GM19395 (cell line): ENCODE results near the gene MAGED2.
"Not testable (repeated sequence)": the region's sequence is repeated elsewhere in the genome, so short reads cannot be mapped to it uniquely, and the experiment has no call there.

ENCODE experiments used
- ATAC-seq: cut with Tn5 transposase; IDR thresholded peaks from one replicate; pipeline ENCODE4 v1.9.1; 2021; ENCODE audit warnings: mild to moderate bottlenecking, moderate library complexity; ENCODE audit not compliant: unreplicated experiment

MAGED2 gene

GRCh38 chrX:54807524-54808108 is at the start of gene MAGED2:
Gene MAGED2 (plus strand): TSS chrX:54807745. CDS start chrX:54809332, 1,587 bp downstream.
- no peak for ATAC-seq

GRCh38 chrX:54758114-54759055 is 49.2 kb upstream of the MAGED2 start:
- ATAC-seq = no peak

- not testable (repeated sequence) for ATAC-seq
Observed at GRCh38 chrX:54774391-54775094, 33.0 kb upstream of the MAGED2 start.

- ATAC-seq = no peak
Observed at GRCh38 chrX:54776061-54776460, 31.5 kb upstream of the MAGED2 start.

GRCh38 chrX:54776987-54777672 is 30.4 kb upstream of the MAGED2 start:
- no peak for ATAC-seq

GRCh38 chrX:54785901-54786300 is 21.6 kb upstream of the MAGED2 start:
- no peak for ATAC-seq

GRCh38 chrX:54786967-54787366 is 20.6 kb upstream of the MAGED2 start:
- peak; percentile 65 for ATAC-seq

- ATAC-seq = no peak
Observed at GRCh38 chrX:54788446-54788845, 19.1 kb upstream of the MAGED2 start.

- not testable (repeated sequence) for ATAC-seq
Observed at GRCh38 chrX:54789405-54789804, 18.1 kb upstream of the MAGED2 start.

GRCh38 chrX:54794028-54794427 is 13.5 kb upstream of the MAGED2 start:
- no peak for ATAC-seq

- ATAC-seq = no peak
Observed at GRCh38 chrX:54794795-54795194, 12.8 kb upstream of the MAGED2 start.

GRCh38 chrX:54798137-54798536 is 9.4 kb upstream of the MAGED2 start, which contains the start of gene ITIH6:
Gene ITIH6 (minus strand): TSS chrX:54798255. CDS start chrX:54798210, 45 bp downstream.
- no peak for ATAC-seq

GRCh38 chrX:54799046-54799445 is 8.5 kb upstream of the MAGED2 start:
- no peak for ATAC-seq

- peak; percentile 23 for ATAC-seq
Observed at GRCh38 chrX:54808109-54808604, 612 bp downstream of the MAGED2 start.

GRCh38 chrX:54808605-54809483 is 1.3 kb downstream of the MAGED2 start:
- ATAC-seq = peak; percentile 84

- no peak for ATAC-seq
Observed at GRCh38 chrX:54810532-54810931, 3.0 kb downstream of the MAGED2 start.

- ATAC-seq = no peak
Observed at GRCh38 chrX:54811301-54811885, 3.8 kb downstream of the MAGED2 start.

- no peak for ATAC-seq
Observed at GRCh38 chrX:54812306-54812705, 4.8 kb downstream of the MAGED2 start.

GRCh38 chrX:54817220-54817820 is 9.8 kb downstream of the MAGED2 start:
- no peak for ATAC-seq
